IMR-90 (cell line): Measurements from ENCODE around the gene BHLHA15. TPM values are rescaled to one million over a fixed set of nuclear protein-coding genes. Genes with fewer than 3 reads are reported as not detected.

Experiments used
- ATAC-seq: fragments of 200-7000 bp; cut with Tn5 transposase; 2 replicates; pipeline ENCODE4 v1.9.1; 2020; ENCODE audit warnings: low read depth, mild to moderate bottlenecking, moderate library complexity
- BruUV-seq: library from RNA; stranded (reverse); fragments of 400-500 nt; replicated peaks from 2 replicates; lab custom pipeline; 2021; lab: Mats Ljungman, UMichigan
- CTCF ChIA-PET: fragments of 300-600 bp; formaldehyde crosslinking; extraction: SDS; loops from one replicate; lab custom pipeline; 2021; ENCODE audit warnings: antibody characterized with exemption; lab: Yijun Ruan, JAX
- POLR2A ChIA-PET: fragments of 300-600 bp; sonication (Branson Sonifier 250); formaldehyde crosslinking; loops from one replicate; lab custom pipeline; 2022; ENCODE audit warnings: antibody characterized with exemption; ENCODE audit not compliant: unreplicated experiment; lab: Charles Lee
- DNase-seq: peaks from one replicate; pipeline ENCODE4 v3.0.0; 2013
- H2AFZ ChIP-seq: replicated peaks from 2 replicates; pipeline ENCODE3; 2013; ENCODE audit warnings: low read length, mild to moderate bottlenecking; ENCODE audit not compliant: poor library complexity
- H2AK5ac ChIP-seq: 2 replicates; pipeline ENCODE4 v1.6.1; 2013; ENCODE audit warnings: low read depth, low read length, inconsistent platforms
- H2AK9ac ChIP-seq: replicated peaks from 2 replicates; pipeline ENCODE3; 2013; ENCODE audit warnings: mild to moderate bottlenecking, low read depth, low read length, moderate library complexity; ENCODE audit not compliant: poor library complexity
- H2BK120ac ChIP-seq: 2 replicates; pipeline ENCODE4 v1.6.1; 2013; ENCODE audit warnings: low read depth, low read length, inconsistent platforms
- H2BK15ac ChIP-seq: 3 replicates; pipeline ENCODE4 v1.6.1; 2013; ENCODE audit warnings: low read depth, low read length, inconsistent platforms
- H2BK20ac ChIP-seq: 2 replicates; pipeline ENCODE4 v1.6.1; 2013; ENCODE audit warnings: low read depth, mild to moderate bottlenecking, inconsistent platforms, low read length, moderate library complexity
- H2BK5ac ChIP-seq: 2 replicates; pipeline ENCODE4 v1.6.1; 2013; ENCODE audit warnings: mild to moderate bottlenecking, low read depth, low read length, inconsistent platforms; ENCODE audit not compliant: poor library complexity, severe bottlenecking
- H3K14ac ChIP-seq: replicated peaks from 2 replicates; pipeline ENCODE4 v1.6.1; 2013; ENCODE audit warnings: low read depth, low read length, inconsistent platforms
- H3K18ac ChIP-seq: 2 replicates; pipeline ENCODE4 v1.6.1; 2013; ENCODE audit warnings: low read depth, low read length, control low read depth
- H3K23ac ChIP-seq: 2 replicates; pipeline ENCODE4 v1.6.1; 2013; ENCODE audit warnings: low read depth, low read length, inconsistent platforms
- H3K27ac ChIP-seq: 2 replicates; pipeline ENCODE4 v1.5.1; 2013; ENCODE audit warnings: mild to moderate bottlenecking, control low read depth, low read length; ENCODE audit not compliant: insufficient read depth
- H3K27me3 ChIP-seq: 2 replicates; pipeline ENCODE4 v1.6.1; 2013; ENCODE audit warnings: low read length; ENCODE audit not compliant: control insufficient read depth, insufficient read depth
- H3K36me3 ChIP-seq: 2 replicates; pipeline ENCODE4 v1.6.1; 2013; ENCODE audit warnings: low read length, mixed read lengths; ENCODE audit not compliant: control insufficient read depth, insufficient read depth
- H3K4ac ChIP-seq: 2 replicates; pipeline ENCODE4 v1.6.1; 2013; ENCODE audit warnings: low read depth, low read length, inconsistent platforms
- H3K4me1 ChIP-seq: 2 replicates; pipeline ENCODE4 v1.6.1; 2013; ENCODE audit warnings: low read length, mixed read lengths; ENCODE audit not compliant: control insufficient read depth, insufficient read depth
- H3K4me2 ChIP-seq: 2 replicates; pipeline ENCODE4 v1.6.1; 2013; ENCODE audit warnings: low read depth, mild to moderate bottlenecking, control low read depth, low read length, moderate library complexity
- H3K4me3 ChIP-seq: 2 replicates; pipeline ENCODE4 v1.5.1; 2013; ENCODE audit warnings: low read depth, mild to moderate bottlenecking, control low read depth, low read length, moderate library complexity; ENCODE audit not compliant: insufficient read depth
- H3K56ac ChIP-seq: 2 replicates; pipeline ENCODE4 v1.6.1; 2013; ENCODE audit warnings: low read length, inconsistent platforms; ENCODE audit not compliant: insufficient read depth; ENCODE audit errors: extremely low read depth
- H3K79me1 ChIP-seq, 2 experiments: 2 replicates each; pipeline ENCODE4 v1.6.1; 2013; ENCODE audit warnings: low read length in 2 of 2, inconsistent platforms in 1 of 2, low read depth in 1 of 2
- H3K9ac ChIP-seq: 2 replicates; pipeline ENCODE4 v1.6.1; 2013; ENCODE audit warnings: low read depth, low read length, control low read depth
- H3K9me1 ChIP-seq: 2 replicates; pipeline ENCODE4 v1.6.1; 2013; ENCODE audit warnings: low read length, inconsistent platforms; ENCODE audit not compliant: insufficient read depth
- H3K9me3 ChIP-seq: 2 replicates; pipeline ENCODE4 v1.6.1; 2013; ENCODE audit warnings: low read length; ENCODE audit not compliant: control insufficient read depth, insufficient read depth
- H4K20me1 ChIP-seq: 2 replicates; pipeline ENCODE4 v1.6.1; 2013; ENCODE audit warnings: low read length, inconsistent platforms; ENCODE audit not compliant: insufficient read depth
- H4K5ac ChIP-seq: 2 replicates; pipeline ENCODE4 v1.6.1; 2013; ENCODE audit warnings: mild to moderate bottlenecking, low read depth, low read length, control low read depth
- H4K8ac ChIP-seq, 2 experiments: 2 replicates each; pipeline ENCODE4 v1.6.1; 2013; ENCODE audit warnings: low read depth in 2 of 2, low read length in 2 of 2, control low read depth in 1 of 2, inconsistent platforms in 1 of 2
- H4K91ac ChIP-seq: 2 replicates; pipeline ENCODE4 v1.6.1; 2013; ENCODE audit warnings: low read depth, low read length, inconsistent platforms; ENCODE audit not compliant: insufficient read depth
- CTCF ChIP-seq: conservative IDR thresholded peaks from 2 replicates; pipeline ENCODE4 v1.5.1; 2012; ENCODE audit warnings: mild to moderate bottlenecking, low read depth, low read length, improper control_type of control experiment
- MAZ ChIP-seq: IDR thresholded peaks from 2 replicates; pipeline ENCODE4 v1.6.1; 2012; ENCODE audit warnings: low read depth, mild to moderate bottlenecking, low read length, improper control_type of control experiment, moderate library complexity, borderline replicate concordance
- RAD21 ChIP-seq: IDR thresholded peaks from 2 replicates; pipeline ENCODE4 v1.6.1; 2012; ENCODE audit warnings: low read length, improper control_type of control experiment
- RFX5 ChIP-seq: IDR thresholded peaks from 2 replicates; pipeline ENCODE4 v1.8.0; 2012; ENCODE audit warnings: low read depth, mild to moderate bottlenecking, low read length, moderate library complexity
- SMC3 ChIP-seq: fragments of 150-350 bp; IDR thresholded peaks from 2 replicates; pipeline ENCODE4 v1.6.1; 2016; ENCODE audit warnings: low read depth, mild to moderate bottlenecking, antibody characterized with exemption, low read length, moderate library complexity
- WGBS, 2 experiments: methylation state at CpG; one replicate each; pipeline versions ENCODE4 v1.1.5 to v1.1.7; 2013; ENCODE audit warnings: missing lambda C conversion rate in 2 of 2; ENCODE audit not compliant: insufficient read length in 1 of 2; ENCODE audit errors: extremely low coverage in 2 of 2; 5-methylcytosine and 5-hydroxymethylcytosine counted together
- dilution Hi-C: fragments of 300-500 bp; cut with HindIII; formaldehyde crosslinking; loops from one replicate; pipeline ENCODE4 v1.14.3; 2018; ENCODE audit warnings: low sequenced_read_pairs; ENCODE audit not compliant: unreplicated experiment
- in situ Hi-C: fragments of 300-500 bp; cut with MboI; formaldehyde crosslinking; loops from 3 replicates; pipeline ENCODE4 v1.14.3; 2019; ENCODE audit warnings: low sequenced_read_pairs, inconsistent platforms, mixed read lengths
- intact Hi-C: fragments of 100-400 bp; cut with micrococcal nuclease; formaldehyde crosslinking; loops from 2 replicates; pipeline ENCODE4 v1.10.0; 2022
- polyA plus RNA-seq, 3 experiments: library from polyadenylated mRNA; depleted of rRNA; stranded (reverse); fragments of >200 nt; gene quantifications; 2 replicates each; pipeline ENCODE4 v1.2.3, GENCODE V29; 2012; ENCODE audit warnings: low replicate concordance in 1 of 3
- total RNA-seq: library from RNA; depleted of rRNA; stranded (reverse); fragments of >200 nt; gene quantifications from 2 replicates; pipeline ENCODE4 v1.2.3, GENCODE V29; 2012

The BHLHA15 gene
- total and polyA plus RNA-seq, 2 of the 4 experiments (the other 2 are of a cell fraction): not detected

GRCh38 chr7:98240961-98241673 lies 29.9 kb downstream of the BHLHA15 start:
- BruUV-seq: no TSS peak
- Histone ChIP-seq H2BK15ac (no peak overlapping the region), H3K4me3 (no peak overlapping the region), H3K27ac (no peak overlapping the region), H3K14ac (no peak overlapping the region), H2BK120ac (no peak overlapping the region), H3K9me1 (peaks cover 6% of the 10 kb centered on the region; the same call in 1 of the 2 replicates), H3K4me2 (no peak overlapping the region), H3K9me3 (no peaks in the 10 kb centered on the region), H3K18ac (no peak overlapping the region), H4K91ac (no peak overlapping the region), H2BK20ac (0 out of 2 replicates have a peak overlapping the region, but pooled peaks have one; percentile 45), H2AK9ac (peak overlapping the region; percentile 55), H3K27me3 (no peaks in the 10 kb centered on the region), H3K23ac (no peak overlapping the region), H3K4ac (no peak overlapping the region), H2AK5ac (no peak overlapping the region), H4K5ac (no peak overlapping the region), H2BK5ac (no peak overlapping the region), H2AFZ (peak overlapping the region; percentile 13), H3K79me1 (0 out of 4 replicates have a peak, but pooled peaks cover 0 to 4% of the 10 kb centered on the region in 2 experiments), H3K36me3 (peaks cover 33% of the 10 kb centered on the region), H4K8ac (no peak overlapping the region), H4K20me1 (no peaks in the 10 kb centered on the region), H3K9ac (no peak overlapping the region), H3K4me1 (no peaks in the 10 kb centered on the region), H3K56ac (no peak overlapping the region)
- dilution Hi-C loops: no loop called here
- ChIA-PET CTCF (interaction anchor here (0.7 kb wide), 1 partner anchor 9 kb away, joined by 3 read pairs; no protein-coding TSS in a partner anchor), POLR2A (no interaction called here)
- ATAC-seq: peak; percentile 95
- TF ChIP-seq SMC3 (peak; percentile 63), MAZ (0 out of 2 replicates have a peak, but pooled peaks have one; percentile 28), CTCF (peak; percentile 69), RAD21 (peak; percentile 62), RFX5 (no peak)
- no CpG with 5 or more reads among the region's 19 CpGs for WGBS, 2 experiments
- in situ Hi-C loops: no loop called here
- peak; percentile 28 for DNase-seq
- intact Hi-C loops: loop anchor here (1.0 kb wide), 1 partner anchor 220 kb away; no protein-coding TSS in a partner anchor
